ENCODE measurements around the gene SLC26A1.
"Not testable (repeated sequence)": the region's sequence is repeated elsewhere in the genome, so short reads cannot be mapped to it uniquely, and the experiment has no call there.

The SLC26A1 gene

GRCh38 chr4:1012034-1012739, 19.0 kb upstream of the SLC26A1 start:
- no peak for DNase-seq

- no peak for DNase-seq
Measured at GRCh38 chr4:1011666-1012033, 18.4 kb upstream of the SLC26A1 start.

DNA sequence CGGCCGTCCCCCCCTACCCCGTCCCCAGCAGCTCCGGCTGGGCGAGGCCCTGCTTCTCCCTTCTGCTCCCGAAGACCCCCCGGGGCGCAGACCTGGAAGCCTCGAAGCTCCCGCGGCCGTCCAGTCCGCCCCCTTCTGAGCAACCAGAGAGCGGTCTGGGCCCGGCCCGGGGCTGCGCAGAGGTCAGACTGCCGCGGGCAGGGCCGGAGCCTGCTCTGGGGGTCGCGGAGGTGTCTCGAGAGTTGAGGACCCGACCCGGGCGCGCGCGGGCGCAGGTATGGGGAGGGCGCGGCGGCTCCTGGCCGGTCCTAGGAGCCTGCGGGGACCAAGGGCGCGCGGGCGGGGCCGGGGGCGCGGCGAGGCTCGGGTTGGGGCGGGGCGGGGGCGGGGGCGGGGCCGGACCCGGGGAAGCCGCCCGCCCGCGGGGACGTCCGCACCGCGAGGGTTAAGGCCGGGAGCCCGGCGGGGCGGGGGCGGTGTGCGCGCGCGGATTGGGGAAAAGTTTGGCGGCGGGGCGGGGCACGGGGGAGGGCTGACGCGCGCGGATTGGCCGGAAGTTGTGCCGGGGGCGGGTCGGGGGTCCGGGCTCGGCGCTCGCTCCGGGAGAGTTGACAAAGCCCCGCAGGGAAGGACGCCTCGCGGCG, 17.9 kb upstream of the SLC26A1 start, which contains the start of gene FGFRL1:
Gene FGFRL1 (plus strand): TSS at position 605 of the 644 bp plus-strand sequence. CDS start 860 bp downstream, outside the sequence.
- DNase-seq = no peak

DNA sequence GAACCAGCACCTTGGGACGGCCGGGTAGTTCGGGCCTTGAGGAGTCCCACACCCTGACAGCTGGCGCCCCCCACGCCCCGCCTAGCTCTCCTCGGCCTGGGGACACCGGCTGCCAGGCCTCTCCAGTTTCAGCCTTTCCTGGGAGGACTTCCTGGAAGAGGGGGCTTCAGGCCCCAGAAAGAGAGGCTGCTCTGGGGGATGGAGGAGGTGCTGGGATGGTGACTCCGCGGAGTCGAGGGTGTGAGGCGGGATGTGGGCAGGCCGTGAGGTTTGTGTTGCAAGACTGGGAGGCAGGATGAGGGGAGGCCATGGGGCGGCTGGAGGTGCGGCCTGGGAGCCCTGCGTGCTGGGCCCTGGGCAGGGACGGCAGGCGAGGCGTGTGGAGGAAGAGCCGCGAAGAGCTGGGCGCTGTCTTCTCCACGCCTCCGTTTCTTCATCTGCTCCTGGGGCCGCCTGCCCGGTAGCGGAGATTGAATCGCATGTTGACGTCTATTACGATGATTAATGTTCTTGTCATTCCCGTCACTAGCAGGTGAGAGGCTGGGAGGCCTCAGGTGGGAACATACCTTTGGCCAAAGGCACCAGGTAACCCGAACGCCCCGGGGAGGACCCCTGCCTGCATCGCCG, 17.3 kb upstream of the SLC26A1 start:
- DNase-seq = no peak

DNA sequence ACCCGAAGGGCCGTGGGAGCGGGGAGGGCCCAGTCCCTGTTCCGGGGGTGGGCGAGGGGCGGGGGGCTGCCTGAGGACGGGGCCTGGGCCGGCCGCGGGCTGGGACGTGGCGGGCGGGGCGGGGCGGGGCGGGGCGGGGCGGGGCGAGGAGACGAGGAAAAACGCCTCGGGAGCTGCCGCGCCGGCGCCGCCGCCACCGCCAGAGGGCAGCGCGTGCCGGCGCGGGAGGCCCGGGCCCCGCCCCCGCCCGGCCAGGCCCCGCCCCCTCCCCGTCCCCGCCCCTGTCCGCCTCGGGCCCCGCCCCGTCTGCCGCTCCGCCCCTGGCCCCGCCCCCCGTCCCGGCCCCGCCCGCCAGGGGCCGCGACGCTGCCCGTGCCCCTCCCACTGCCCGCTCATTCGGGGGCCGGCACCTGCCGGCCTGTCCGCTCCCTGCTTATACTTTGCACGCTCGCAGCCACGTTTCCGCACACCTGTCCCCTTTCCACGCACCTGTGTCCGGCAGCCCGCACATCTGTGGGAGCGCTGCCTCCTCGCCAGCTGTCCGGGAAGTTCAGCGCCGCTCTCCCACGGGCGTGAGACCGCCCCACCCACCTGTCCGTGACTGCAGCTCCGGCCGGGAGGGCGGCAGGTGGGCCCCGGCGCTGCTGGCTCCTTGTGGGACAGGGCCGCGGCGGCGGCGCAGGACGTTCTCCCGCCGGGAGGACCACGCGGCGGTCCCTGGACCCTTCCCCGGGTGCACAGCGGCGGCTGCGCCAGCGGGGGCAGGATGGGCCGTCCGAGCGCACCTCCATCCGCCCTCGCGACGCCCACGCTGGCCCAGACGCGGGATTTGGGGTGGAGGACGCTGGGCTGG, 16.6 kb upstream of the SLC26A1 start:
- no peak for DNase-seq

GRCh38 chr4:1008840-1009541, 15.8 kb upstream of the SLC26A1 start:
- DNase-seq = no peak

DNA sequence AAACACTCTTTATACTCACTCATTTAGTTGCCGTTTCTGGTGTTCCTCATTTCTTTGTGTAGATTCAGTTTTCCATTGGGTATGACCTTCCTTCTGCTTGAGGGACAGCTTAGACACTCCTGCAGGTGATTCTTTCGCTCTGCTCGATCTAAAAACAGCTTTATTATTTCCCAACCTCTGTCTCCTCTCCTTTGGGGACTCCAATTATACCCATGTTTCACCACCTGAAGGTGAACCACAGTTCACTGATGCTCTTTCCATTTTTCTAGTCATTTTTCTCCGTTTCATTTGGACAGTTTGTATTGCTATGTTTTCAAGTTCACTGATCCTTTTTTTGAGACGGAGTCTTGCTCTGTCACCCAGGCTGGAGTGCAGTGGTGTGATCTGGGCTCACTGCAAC, 13.7 kb upstream of the SLC26A1 start:
- DNase-seq = no peak

GRCh38 chr4:1004557-1005485, 11.6 kb upstream of the SLC26A1 start:
- DNase-seq = no peak

GRCh38 chr4:1004071-1004418, 10.8 kb upstream of the SLC26A1 start:
- no peak for DNase-seq

DNA sequence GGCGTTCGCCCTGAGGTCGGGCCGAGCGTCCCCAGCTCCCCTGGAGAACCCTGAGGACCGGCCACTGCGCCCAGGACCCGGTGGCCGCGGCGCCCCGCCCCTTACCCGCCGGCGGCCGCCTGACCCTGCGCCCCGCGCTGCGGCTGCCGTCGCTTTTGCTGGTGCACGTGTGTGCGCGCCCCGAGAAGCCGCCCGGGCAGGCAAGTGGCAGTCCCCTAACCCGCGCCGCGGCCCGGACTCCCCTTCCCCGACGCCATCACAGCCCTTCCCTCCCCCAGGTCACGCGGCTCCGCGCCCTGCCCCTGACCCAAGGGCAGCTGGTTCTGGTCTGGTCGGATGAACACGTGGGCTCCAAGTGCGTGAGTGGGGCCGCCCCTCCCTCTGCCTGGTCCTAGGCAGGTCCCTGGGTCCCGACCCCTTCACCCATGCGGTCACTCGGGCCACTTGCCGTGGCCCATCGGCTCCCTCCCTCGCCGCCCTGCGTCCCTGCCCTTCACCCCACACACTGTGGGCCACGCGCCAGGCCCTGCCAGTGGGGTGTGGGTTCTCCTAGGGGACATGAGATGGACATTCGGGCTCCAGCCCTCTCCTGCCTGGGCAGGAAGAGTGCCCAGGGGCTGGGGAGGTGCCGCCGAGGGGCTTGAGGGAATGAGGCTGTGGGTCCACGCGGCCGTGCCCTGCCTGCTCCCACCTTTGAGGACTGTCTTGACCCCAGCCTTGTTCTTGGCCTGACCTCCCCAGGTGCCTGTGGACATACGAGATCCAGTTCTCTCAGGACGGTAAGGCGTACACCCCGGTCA, 10.3 kb upstream of the SLC26A1 start:
- DNase-seq = no peak

DNA sequence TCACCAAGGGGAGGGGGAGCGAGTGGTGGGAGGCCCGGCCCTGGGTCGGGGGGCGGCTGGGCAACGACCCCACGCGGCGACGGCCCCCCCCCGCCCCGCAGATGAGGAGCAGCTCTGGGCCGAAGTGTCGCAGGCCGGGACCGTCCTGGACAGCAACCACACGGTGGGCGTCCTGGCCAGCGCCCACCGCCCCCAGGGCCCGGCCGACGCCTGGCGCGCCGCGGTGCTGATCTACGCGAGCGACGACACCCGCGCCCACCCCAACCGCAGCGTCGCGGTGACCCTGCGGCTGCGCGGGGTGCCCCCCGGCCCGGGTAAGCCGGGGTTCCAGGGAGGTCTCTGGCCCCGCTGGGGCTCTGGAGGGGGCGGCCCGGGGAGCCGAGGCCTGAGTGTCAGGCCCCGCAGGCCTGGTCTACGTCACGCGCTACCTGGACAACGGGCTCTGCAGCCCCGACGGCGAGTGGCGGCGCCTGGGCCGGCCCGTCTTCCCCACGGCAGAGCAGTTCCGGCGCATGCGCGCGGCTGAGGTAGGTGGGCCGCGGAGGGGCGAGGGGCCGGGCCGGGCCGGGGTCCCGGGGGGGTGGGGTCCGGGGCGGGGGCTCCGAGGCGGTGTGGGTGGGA, 9.5 kb upstream of the SLC26A1 start:
- no peak for DNase-seq

GRCh38 chr4:1002131-1002630, 9.0 kb upstream of the SLC26A1 start:
- DNase-seq = no peak

- DNase-seq = no peak
Measured at GRCh38 chr4:1001561-1002130, 8.4 kb upstream of the SLC26A1 start.

GRCh38 chr4:1000686-1001260, 7.6 kb upstream of the SLC26A1 start:
- no peak for DNase-seq

- no peak for DNase-seq
Measured at GRCh38 chr4:999882-1000425, 6.8 kb upstream of the SLC26A1 start.

DNA sequence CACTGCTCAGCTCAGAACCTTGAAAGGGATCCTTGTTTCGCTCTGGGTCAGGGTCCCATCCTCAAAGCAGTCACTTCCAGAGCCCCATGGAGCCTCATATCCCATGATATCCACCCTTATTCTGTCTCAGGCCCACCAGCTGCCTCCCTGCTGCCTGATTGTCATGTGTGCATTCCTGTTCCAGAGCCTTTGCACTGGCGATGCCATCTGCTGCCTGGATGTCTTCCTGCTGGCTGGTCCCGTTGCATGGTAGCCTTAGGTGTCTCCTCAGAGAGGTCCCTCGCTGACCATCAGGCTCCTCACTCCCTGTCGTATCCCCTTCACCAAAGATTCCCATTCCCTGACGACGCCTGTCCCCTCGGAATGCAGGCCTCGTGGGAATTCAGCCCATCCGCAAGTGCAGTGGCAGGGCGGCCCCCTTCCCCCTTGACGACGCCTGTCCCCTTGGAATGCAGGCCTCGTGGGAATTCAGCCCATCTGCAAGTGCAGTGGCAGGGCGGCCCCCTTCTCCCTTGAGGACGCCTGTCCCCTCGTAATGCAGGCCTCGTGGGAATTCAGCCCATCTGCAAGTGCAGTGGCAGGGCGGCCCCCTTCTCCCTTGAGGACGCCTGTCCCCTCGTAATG, 6.1 kb upstream of the SLC26A1 start:
- DNase-seq = not testable (repeated sequence)

- DNase-seq = no peak
Measured at GRCh38 chr4:998096-998691, 5.0 kb upstream of the SLC26A1 start.
